ENCODE data around the gene KMT2C. TPM values are rescaled to one million over a fixed set of nuclear protein-coding genes. Genes with fewer than 3 reads are reported as not detected.

Gene KMT2C
- total and polyA plus RNA-seq, 2 of the 8 experiments (the other 6 are each of a cell fraction or from before 2014, with no cell fraction given): 9.1 to 40.8 TPM

GRCh38 chr7:152402384-152403250 is 33.2 kb downstream of the KMT2C start (continued):
- TF ChIP-seq HDAC2 (IDR thresholded peaks at IDR 0.05; ENCODE audit: borderline replicate concordance in 1 of 2, low read depth in 2 of 2, low read length in 2 of 2): no peak
- no peak for TF ChIP-seq RNF2 (IDR thresholded peaks at IDR 0.05; ENCODE audit: borderline replicate concordance, low read depth, low read length, missing control alignments, poor library complexity, severe bottlenecking)
- TF ChIP-seq CREB1 (IDR thresholded peaks at IDR 0.05): no peak
- TF ChIP-seq SRF (IDR thresholded peaks at IDR 0.05; ENCODE audit: low read depth, low read length): no peak

Measured in H1 (cell line).